Stimulated activated CD8-positive, alpha-beta memory T cell treated with anti-CD3 and anti-CD28 coated beads, Interleukin-4, amount 100 ng/mL, for 1 hour (primary cell): Measurements from ENCODE around the gene SPN.
"Not testable (repeated sequence)": the region's sequence is repeated elsewhere in the genome, so short reads cannot be mapped to it uniquely, and the experiment has no call there.

Source experiments
- DNase-seq, 2 donors: peaks; one replicate each; pipeline ENCODE4 v3.0.0-alpha.2; 2020; ENCODE audit warnings: low read depth in 2 of 2, low spot score in 1 of 2

Gene SPN

GRCh38 chr16:29645694-29646187 lies 17.3 kb upstream of the SPN start:
- no peak for DNase-seq

DNA sequence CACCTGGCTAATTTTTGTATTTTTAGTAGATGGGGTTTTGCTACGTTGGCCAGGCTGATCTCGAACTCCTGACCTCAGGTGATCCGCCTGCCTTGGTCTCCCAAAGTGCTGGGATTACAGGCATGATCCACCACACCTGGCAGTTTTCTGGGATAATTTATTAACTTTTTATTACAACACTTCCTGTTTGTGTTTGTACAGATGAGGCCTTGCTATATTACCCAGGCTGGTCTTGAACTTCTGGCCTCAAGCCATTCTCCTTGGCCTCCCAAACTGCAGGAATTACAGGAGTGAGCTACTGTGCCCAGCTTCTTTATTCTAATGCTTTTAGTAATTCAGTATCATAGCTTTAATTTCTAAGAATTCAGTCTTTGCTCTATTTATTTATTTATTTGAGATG lies 16.1 kb upstream of the SPN start:
- no peak for DNase-seq

DNA sequence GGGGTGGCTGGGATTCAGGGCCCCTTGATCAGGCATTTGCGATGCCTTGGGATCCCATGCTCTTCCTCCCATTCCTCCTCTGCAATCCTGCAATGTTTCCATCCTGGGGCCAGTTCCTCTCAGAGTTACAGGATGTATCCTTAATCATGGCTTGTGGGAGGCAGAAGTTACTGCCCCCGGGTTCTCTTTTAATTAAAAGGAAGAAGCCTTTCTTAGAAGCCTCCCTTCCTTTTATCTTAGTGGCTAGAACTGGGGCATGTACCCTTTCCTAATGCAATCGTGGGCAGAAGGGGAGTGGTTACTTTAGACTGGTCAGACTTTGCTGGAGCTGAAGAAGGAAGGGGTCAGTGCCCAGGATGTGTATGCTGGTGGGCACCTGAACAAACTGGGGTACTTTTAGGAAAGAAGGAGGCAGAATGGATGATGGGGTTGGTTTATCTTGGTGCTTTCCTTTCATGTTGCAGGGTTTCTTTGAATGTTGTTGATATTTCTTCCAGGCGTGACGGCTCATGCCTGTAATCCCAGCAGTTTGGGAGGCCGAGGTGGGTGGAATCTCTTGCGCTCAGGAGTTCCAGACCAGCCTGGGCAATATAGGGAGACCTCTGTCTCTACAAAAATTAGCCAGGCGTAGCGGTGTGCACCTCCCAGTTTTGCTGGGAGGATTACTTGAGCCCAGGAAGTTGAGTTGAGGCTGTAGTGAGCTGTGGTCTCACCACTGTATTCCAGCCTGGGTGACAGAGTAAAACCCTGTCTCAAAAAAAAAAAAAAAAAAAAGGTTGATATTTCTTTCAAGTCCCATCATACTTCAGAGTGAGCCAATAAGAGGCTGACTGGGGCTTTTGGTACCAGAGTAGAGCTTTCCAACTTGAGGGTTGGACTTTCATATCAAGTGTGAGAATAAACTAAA lies 13.2 kb upstream of the SPN start:
- no peak for DNase-seq

DNA sequence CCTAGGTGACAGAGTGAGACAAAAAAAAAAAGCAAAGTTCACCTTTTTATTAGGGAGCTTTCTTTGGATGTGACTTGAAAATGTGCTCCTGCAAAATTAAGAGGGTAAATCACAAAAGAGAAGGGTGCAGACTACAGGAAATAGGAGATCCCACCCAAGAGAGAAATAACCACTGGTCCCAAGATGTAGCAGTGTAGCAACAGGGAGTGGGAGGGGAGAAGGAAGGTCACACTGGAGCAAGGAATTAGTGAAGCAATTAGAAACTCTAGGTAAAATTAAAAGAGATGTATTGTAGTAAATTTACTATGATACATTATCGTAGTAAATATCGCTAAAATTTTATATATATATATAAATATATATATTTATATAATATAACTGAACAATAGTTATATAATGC lies 12.3 kb upstream of the SPN start:
- no peak for DNase-seq

GRCh38 chr16:29651774-29652349 lies 11.2 kb upstream of the SPN start:
- DNase-seq = no peak

- no peak for DNase-seq
These were observed 9.6 kb upstream of the SPN start for GRCh38 chr16:29653471-29653870.

- DNase-seq = not testable (repeated sequence)
These were observed 9.2 kb upstream of the SPN start for GRCh38 chr16:29653890-29654289.

- no peak for DNase-seq
These were observed 6.1 kb upstream of the SPN start for GRCh38 chr16:29656688-29657523.

DNA sequence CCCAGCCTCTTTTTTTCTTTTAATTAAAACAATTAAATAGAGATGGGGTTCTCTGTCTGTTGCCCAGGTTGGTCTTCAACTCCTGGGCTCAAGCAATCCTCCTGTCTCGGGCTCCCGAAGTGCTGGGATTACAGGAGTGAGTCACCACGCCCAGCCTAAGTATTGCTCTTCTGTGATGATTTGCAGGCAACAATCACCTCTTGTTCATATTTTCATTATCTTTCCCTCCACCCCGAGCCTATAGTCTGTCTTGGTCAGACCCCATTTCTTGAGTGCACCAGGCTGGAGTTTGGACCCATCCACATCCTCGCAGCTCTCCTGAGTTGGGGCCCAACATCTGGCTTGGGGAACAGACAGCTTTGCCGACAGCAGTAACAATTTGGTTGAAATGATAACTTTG lies 4.3 kb upstream of the SPN start:
- no peak for DNase-seq

DNA sequence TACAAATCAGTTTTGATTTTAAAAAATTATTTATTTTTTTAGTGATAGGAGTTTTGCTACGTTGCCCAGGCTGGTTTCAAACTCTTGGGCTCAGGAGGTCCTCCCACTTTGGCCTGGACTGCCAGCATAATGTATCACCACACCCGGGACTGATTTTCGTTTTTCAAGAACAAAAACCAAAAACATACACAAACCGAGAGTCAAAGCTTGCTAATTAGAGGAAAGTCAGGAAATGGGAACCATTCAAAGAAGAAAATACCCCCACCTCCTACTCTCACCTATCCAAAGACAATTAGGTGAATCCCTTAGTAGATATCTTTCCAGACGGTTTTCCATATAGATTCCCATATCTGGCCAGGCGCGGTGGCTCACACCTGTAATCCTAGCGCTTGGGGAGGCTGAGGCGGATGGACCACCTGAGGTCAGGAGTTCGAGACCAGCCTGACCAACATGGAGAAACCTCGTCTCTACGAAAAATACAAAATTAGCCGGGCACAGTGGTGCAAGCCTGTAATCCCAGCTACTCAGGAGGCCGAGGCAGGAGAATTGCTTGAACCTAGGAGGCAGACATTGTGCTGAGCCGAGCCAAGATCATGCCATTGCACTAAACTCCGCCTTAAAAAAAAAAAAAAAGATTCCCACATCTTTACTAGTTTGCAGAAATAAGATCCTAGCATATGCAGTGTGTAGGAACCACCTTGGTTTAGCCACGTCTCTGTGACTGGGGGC lies 883 bp upstream of the SPN start:
- DNase-seq = no peak

DNA sequence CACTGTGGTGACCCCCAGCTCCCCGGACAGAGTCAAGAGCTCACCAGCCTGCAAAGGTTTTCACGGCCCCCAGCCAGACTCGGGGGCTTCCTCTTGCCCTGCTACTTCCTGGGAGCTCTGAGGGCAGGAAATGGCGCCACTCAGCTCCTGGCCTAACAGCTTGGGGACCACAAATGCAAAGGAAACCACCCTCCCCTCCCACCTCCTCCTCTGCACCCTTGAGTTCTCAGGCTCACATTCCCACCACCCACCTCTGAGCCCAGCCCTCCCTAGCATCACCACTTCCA lies 375 bp upstream of the SPN start:
- DNase-seq = no peak

DNA sequence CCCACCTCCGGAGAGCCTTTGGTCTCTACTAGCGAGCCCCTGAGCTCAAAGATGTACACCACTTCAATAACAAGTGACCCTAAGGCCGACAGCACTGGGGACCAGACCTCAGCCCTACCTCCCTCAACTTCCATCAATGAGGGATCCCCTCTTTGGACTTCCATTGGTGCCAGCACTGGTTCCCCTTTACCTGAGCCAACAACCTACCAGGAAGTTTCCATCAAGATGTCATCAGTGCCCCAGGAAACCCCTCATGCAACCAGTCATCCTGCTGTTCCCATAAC lies 702 bp downstream of the SPN start:
- DNase-seq = no peak

GRCh38 chr16:29664091-29664921 lies 1.3 kb downstream of the SPN start:
- DNase-seq = no peak

GRCh38 chr16:29665294-29666077 lies 2.4 kb downstream of the SPN start:
- no peak for DNase-seq

GRCh38 chr16:29667322-29667610 lies 4.2 kb downstream of the SPN start:
- DNase-seq = not testable (repeated sequence)

DNA sequence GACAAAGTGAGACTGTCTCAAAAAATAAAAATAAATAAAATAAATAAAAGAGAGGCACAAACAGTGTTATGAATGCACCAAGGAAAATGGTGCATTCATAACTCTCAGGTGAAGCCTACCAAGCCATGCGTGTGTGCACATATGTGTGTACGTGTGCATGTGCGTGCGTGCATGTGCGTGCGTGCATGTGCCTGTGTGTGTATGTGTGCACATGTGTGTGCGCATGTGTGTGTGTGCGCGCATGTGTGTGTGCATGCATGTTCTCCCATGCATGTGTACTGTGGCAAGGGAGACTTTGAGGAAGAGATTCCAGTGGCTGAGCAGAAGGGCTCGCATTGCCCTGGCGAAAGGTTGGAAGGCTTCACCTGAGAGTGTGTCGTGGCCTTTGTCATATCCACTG lies 4.7 kb downstream of the SPN start:
- DNase-seq = no peak

GRCh38 chr16:29668267-29668666 lies 5.2 kb downstream of the SPN start:
- no peak for DNase-seq

GRCh38 chr16:29673501-29673900 lies 10.5 kb downstream of the SPN start:
- DNase-seq = no peak

- DNase-seq = no peak
These were observed 11.1 kb downstream of the SPN start for GRCh38 chr16:29674188-29674587.
